HCT116 (cell line): ENCODE results near the gene DYNLRB1. TPM values are rescaled to one million over a fixed set of nuclear protein-coding genes. Genes with fewer than 3 reads are reported as not detected.

Experiments
- ATAC-seq: fragments of 200-7000 bp; cut with Tn5 transposase; 2 replicates; pipeline ENCODE4 v1.9.1; 2020; ENCODE audit warnings: mild to moderate bottlenecking, moderate library complexity
- BruUV-seq: library from RNA; stranded (reverse); fragments of 400-500 nt; replicated peaks from 2 replicates; lab custom pipeline; 2021; lab: Mats Ljungman, UMichigan
- CTCF ChIA-PET: fragments of 300-600 bp; sonication (Branson Sonifier 250); formaldehyde crosslinking; loops from one replicate; lab custom pipeline; 2021; ENCODE audit warnings: antibody characterized with exemption; lab: Charles Lee
- POLR2A ChIA-PET: fragments of 300-600, 350-600 bp; sonication (Branson Sonifier 250); formaldehyde crosslinking; loops from one replicate; lab custom pipeline; 2021; ENCODE audit warnings: antibody characterized with exemption; lab: Charles Lee
- RAD21 ChIA-PET, 2 experiments: fragments of 300-600 bp; sonication (Branson Sonifier 250); formaldehyde crosslinking; loops; one replicate each; lab custom pipeline; 2023; ENCODE audit warnings: low total read pairs in 2 of 2; ENCODE audit not compliant: uncharacterized antibody in 2 of 2, unreplicated experiment in 2 of 2, low non-redundant PET in 1 of 2; lab: Charles Lee
- DNase-seq: peaks from one replicate; pipeline ENCODE4 v3.0.0-alpha.2; 2010; ENCODE audit warnings: low read depth, low spot score
- H2AFZ ChIP-seq: fragments of 200-600 bp; shearing (Covaris generic), sonication (generic); 2 replicates; pipeline ENCODE4 v1.6.1; 2017; ENCODE audit warnings: low read depth, mixed run types, mixed read lengths, antibody characterized with exemption, low read length; ENCODE audit not compliant: poor library complexity, severe bottlenecking
- H3K27ac ChIP-seq: 2 replicates; pipeline ENCODE4 v1.5.1; 2012; ENCODE audit warnings: low read depth, low read length
- H3K27me3 ChIP-seq: fragments of 200-600 bp; sonication (generic); 2 replicates; pipeline ENCODE4 v1.6.1; 2016; ENCODE audit warnings: mixed run types, low read length, mixed read lengths; ENCODE audit not compliant: insufficient read depth
- H3K36me3 ChIP-seq, 2 experiments: fragments of 200-500 bp in 1 of 2; fragments of 200-600 bp in 1 of 2; sonication (Bioruptor generic) in 1 of 2; sonication (generic) in 1 of 2; 2 replicates each; pipeline versions ENCODE4 v1.5.1 to v1.6.1; 2014 to 2016; ENCODE audit warnings: low read length in 2 of 2, inconsistent platforms in 1 of 2, mixed read lengths in 1 of 2, mixed run types in 1 of 2; ENCODE audit not compliant: insufficient read depth in 2 of 2, control insufficient read depth in 1 of 2
- H3K4me1 ChIP-seq, 2 experiments: fragments of 200-600 bp in 1 of 2; sonication (generic) in 1 of 2; 2 replicates each; pipeline versions ENCODE4 v1.5.1 to v1.6.1; 2012 to 2017; ENCODE audit warnings: low read length in 2 of 2, inconsistent platforms in 1 of 2, mild to moderate bottlenecking in 1 of 2, mixed read lengths in 1 of 2, mixed run types in 1 of 2, moderate library complexity in 1 of 2; ENCODE audit not compliant: insufficient read depth in 2 of 2, control insufficient read depth in 1 of 2
- H3K4me2 ChIP-seq: fragments of 200-600 bp; sonication (generic); 2 replicates; pipeline ENCODE4 v1.6.1; 2017; ENCODE audit warnings: mixed run types, low read length, mixed read lengths
- H3K4me3 ChIP-seq, 2 experiments: fragments of 200-600 bp in 1 of 2; sonication (generic) in 1 of 2; replicated peaks in 1 of 2; 2 replicates each; pipeline ENCODE4 v1.5.1; 2011 to 2016; ENCODE audit warnings: low read length in 2 of 2, control low read depth in 1 of 2, low read depth in 1 of 2, mild to moderate bottlenecking in 1 of 2, mixed read lengths in 1 of 2, mixed run types in 1 of 2
- H3K79me2 ChIP-seq: fragments of 200-600 bp; sonication (generic); 2 replicates; pipeline ENCODE4 v1.6.1; 2017; ENCODE audit warnings: mild to moderate bottlenecking, mixed run types, low read length, moderate library complexity, mixed read lengths; ENCODE audit not compliant: insufficient read depth
- H3K9ac ChIP-seq: fragments of 200-600 bp; sonication (generic); 2 replicates; pipeline ENCODE4 v1.6.1; 2016; ENCODE audit warnings: low read length, mixed read lengths
- H3K9me2 ChIP-seq: fragments of 200-600 bp; sonication (generic), shearing (Covaris generic); 2 replicates; pipeline ENCODE4 v1.6.1; 2017; ENCODE audit warnings: mixed run types, mild to moderate bottlenecking, moderate library complexity; ENCODE audit not compliant: insufficient read depth
- H3K9me3 ChIP-seq, 2 experiments: fragments of 200-500 bp in 1 of 2; fragments of 200-600 bp in 1 of 2; sonication (Bioruptor generic) in 1 of 2; sonication (generic) in 1 of 2; 2 replicates each; pipeline ENCODE4 v1.6.1; 2014 to 2017; ENCODE audit warnings: low read length in 2 of 2, mixed read lengths in 2 of 2, inconsistent platforms in 1 of 2, low read depth in 1 of 2, mild to moderate bottlenecking in 1 of 2, mixed run types in 1 of 2, moderate library complexity in 1 of 2; ENCODE audit not compliant: control insufficient read depth in 1 of 2, insufficient read depth in 1 of 2
- H4K20me1 ChIP-seq: fragments of 200-600 bp; sonication (generic), shearing (Covaris generic); 2 replicates; pipeline ENCODE4 v1.6.1; 2017; ENCODE audit warnings: mixed run types, mild to moderate bottlenecking, moderate library complexity; ENCODE audit not compliant: insufficient read depth
- ATF3 ChIP-seq: IDR thresholded peaks from 2 replicates; pipeline ENCODE4 v1.6.1; 2012
- CEBPB ChIP-seq: IDR thresholded peaks from 2 replicates; pipeline ENCODE4 v1.6.1; 2012; ENCODE audit warnings: low read depth
- CTCF ChIP-seq, 3 experiments: fragments of 200-600 bp in 1 of 3; sonication (generic) in 1 of 3; IDR thresholded peaks in 2 of 3; conservative IDR thresholded peaks in 1 of 3; 2 replicates each; pipeline ENCODE4 v1.5.1; 2012 to 2017; ENCODE audit warnings: low read depth in 2 of 3, low read length in 2 of 3, antibody characterized with exemption in 1 of 3, borderline replicate concordance in 1 of 3, control low read depth in 1 of 3, mild to moderate bottlenecking in 1 of 3, mixed read lengths in 1 of 3, mixed run types in 1 of 3, moderate library complexity in 1 of 3; ENCODE audit not compliant: insufficient read depth in 1 of 3
- EZH2 ChIP-seq: fragments of 200-600 bp; sonication (generic); IDR thresholded peaks from 2 replicates; pipeline ENCODE4 v1.6.1; 2017; ENCODE audit warnings: antibody characterized with exemption, mixed run types
- FOSL1 ChIP-seq: IDR thresholded peaks from 2 replicates; pipeline ENCODE4 v1.6.1; 2012; ENCODE audit warnings: low read depth
- JUND ChIP-seq: IDR thresholded peaks from 2 replicates; pipeline ENCODE4 v1.6.1; 2012
- MAX ChIP-seq: IDR thresholded peaks from 2 replicates; pipeline ENCODE4 v1.6.1; 2012
- POLR2A ChIP-seq: IDR thresholded peaks from 2 replicates; pipeline ENCODE4 v1.7.0; 2011; ENCODE audit warnings: borderline replicate concordance; ENCODE audit not compliant: insufficient read depth, insufficient read length; ENCODE audit errors: extremely low read depth
- RAD21 ChIP-seq: IDR thresholded peaks from 2 replicates; pipeline ENCODE4 v1.6.1; 2012; ENCODE audit warnings: low read depth, mild to moderate bottlenecking
- REST ChIP-seq: IDR thresholded peaks from 2 replicates; pipeline ENCODE4 v1.6.1; 2012; ENCODE audit warnings: low read depth
- SRF ChIP-seq: IDR thresholded peaks from 2 replicates; pipeline ENCODE4 v1.6.1; 2012; ENCODE audit warnings: low read depth
- TCF7L2 ChIP-seq: IDR thresholded peaks from 2 replicates; pipeline ENCODE4 v1.7.0; 2011; ENCODE audit warnings: borderline replicate concordance, inconsistent platforms; ENCODE audit not compliant: insufficient read depth, insufficient read length; ENCODE audit errors: extremely low read depth
- ZFX ChIP-seq: fragments of 450-650 bp; IDR thresholded peaks from 2 replicates; pipeline ENCODE4 v1.6.1; 2017
- intact Hi-C: fragments of 100-400 bp; cut with micrococcal nuclease; formaldehyde crosslinking; loops from 2 replicates; pipeline ENCODE4 v1.10.0; 2022
- total RNA-seq: library from RNA; stranded (reverse); gene quantifications from one replicate; pipeline ENCODE4 v1.2.1, GENCODE V29; 2021; ENCODE audit not compliant: unreplicated experiment

Gene DYNLRB1
- total RNA-seq, 1 experiment from 2014 or later = 106 TPM

- intact Hi-C loops = no loop called here
- no peaks in the 10 kb centered on the region for H3K9me2 ChIP-seq
- H3K4me1 ChIP-seq = peaks cover 0 to 4% of the 10 kb centered on the region in 2 experiments; a peak in 1 of 4 replicates
- ChIA-PET RAD21 (no interaction called here), POLR2A (no interaction called here), CTCF (no interaction called here)
- DNase-seq = no peak
- no peaks in the 10 kb centered on the region for H4K20me1 ChIP-seq
- no peak for ATAC-seq
- H3K79me2 ChIP-seq = no peaks in the 10 kb centered on the region
- H3K9ac ChIP-seq = no peak within 1 kb of the TSS
- no peaks in the 10 kb centered on the region for H3K27me3 ChIP-seq
- no peak within 1 kb of the TSS for H3K4me3 ChIP-seq
- H2AFZ ChIP-seq = no peak within 1 kb of the TSS
- no peaks in the 10 kb centered on the region for H3K36me3 ChIP-seq
- H3K4me2 ChIP-seq = no peak within 1 kb of the TSS
- no peak within 1 kb of the TSS for H3K27ac ChIP-seq
- H3K9me3 ChIP-seq = no peaks in the 10 kb centered on the region
- TF ChIP-seq RAD21 (no peak), SRF (no peak), REST (no peak), ATF3 (no peak), EZH2 (no peak), CTCF (IDR thresholded peaks at IDR 0.05 in 2 of 3, conservative IDR thresholded peaks at IDR 0.05 in 1 of 3; ENCODE audit: borderline replicate concordance in 1 of 3, insufficient read depth in 1 of 3, low read depth in 2 of 3, low read length in 2 of 3) (no peak), POLR2A (no peak), CEBPB (no peak), ZFX (no peak), FOSL1 (no peak), TCF7L2 (no peak), MAX (no peak), JUND (no peak)
- TF ChIP-seq, all 23 proteins: peak for 0
- BruUV-seq = no TSS peak
These were observed 42.3 kb downstream of the DYNLRB1 start, which contains the start of gene MAP1LC3A for GRCh38 chr20:34558320-34559218. MAP1LC3A (plus strand) TSS chr20:34558718; CDS start chr20:34558869, 151 bp downstream.
